Fibroblast of pulmonary artery (primary cell): ENCODE measurements around the gene ZCWPW2.

ENCODE experiments used
- DNase-seq: peaks from one replicate; pipeline ENCODE4 v3.0.0-alpha.2; 2010; ENCODE audit warnings: low read depth
- H3K4me3 ChIP-seq: replicated peaks from 2 replicates; pipeline ENCODE4 v1.5.1; 2011; ENCODE audit warnings: low read depth, mild to moderate bottlenecking, control low read depth, low read length, moderate library complexity
- TF ChIP-seq, protein P1 (sequence below): IDR thresholded peaks from 2 replicates; pipeline ENCODE4 v1.5.1; 2011; ENCODE audit warnings: mild to moderate bottlenecking, control low read depth, low read length, inconsistent platforms; ENCODE audit errors: missing control alignments

Gene ZCWPW2

DNA sequence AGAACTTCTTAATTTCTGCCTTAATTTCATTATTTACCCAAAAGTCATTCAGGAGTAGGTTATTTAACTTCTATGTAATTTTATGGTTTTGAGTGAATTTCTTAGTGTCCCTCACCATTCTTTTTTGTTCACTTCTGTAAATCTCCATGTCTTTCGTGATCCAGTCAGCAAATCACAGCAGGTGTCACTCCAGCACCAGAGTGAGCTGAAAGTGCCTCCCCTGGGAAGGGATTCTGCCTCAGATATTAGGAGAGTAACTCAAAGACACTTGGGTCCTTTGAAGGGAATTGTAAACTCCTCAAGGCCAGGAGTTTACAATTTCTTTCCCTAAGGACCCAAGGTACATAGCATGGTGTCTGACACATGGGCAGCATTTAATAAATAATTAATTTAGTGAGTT lies 207.7 kb downstream of the ZCWPW2 start:
- DNase-seq: no peak
- TF ChIP-seq, protein P1, sequence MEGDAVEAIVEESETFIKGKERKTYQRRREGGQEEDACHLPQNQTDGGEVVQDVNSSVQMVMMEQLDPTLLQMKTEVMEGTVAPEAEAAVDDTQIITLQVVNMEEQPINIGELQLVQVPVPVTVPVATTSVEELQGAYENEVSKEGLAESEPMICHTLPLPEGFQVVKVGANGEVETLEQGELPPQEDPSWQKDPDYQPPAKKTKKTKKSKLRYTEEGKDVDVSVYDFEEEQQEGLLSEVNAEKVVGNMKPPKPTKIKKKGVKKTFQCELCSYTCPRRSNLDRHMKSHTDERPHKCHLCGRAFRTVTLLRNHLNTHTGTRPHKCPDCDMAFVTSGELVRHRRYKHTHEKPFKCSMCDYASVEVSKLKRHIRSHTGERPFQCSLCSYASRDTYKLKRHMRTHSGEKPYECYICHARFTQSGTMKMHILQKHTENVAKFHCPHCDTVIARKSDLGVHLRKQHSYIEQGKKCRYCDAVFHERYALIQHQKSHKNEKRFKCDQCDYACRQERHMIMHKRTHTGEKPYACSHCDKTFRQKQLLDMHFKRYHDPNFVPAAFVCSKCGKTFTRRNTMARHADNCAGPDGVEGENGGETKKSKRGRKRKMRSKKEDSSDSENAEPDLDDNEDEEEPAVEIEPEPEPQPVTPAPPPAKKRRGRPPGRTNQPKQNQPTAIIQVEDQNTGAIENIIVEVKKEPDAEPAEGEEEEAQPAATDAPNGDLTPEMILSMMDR: no peak
- no peak overlapping the region for H3K4me3 ChIP-seq

DNA sequence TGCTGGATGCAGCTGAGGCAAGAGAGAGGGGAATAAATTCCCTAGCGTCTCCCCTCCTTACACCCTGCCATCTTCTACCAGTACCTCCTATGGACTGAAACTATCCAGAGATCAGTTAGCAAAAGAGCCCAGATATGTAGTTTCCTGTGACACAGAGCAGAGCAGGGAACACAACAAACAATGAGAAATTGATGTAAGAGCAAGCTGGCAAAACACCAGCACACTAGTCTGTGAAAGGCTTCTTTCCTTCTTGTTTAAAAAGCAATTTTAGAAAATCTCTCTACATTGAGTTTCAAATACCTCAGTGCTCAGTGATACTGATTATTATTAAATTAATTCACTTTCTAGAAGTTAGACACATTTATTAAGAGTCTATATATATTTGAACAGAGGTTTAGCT lies 215.7 kb downstream of the ZCWPW2 start:
- no peak overlapping the region for H3K4me3 ChIP-seq
- peak; percentile 4 for DNase-seq
- TF ChIP-seq, protein P1: no peak

DNA sequence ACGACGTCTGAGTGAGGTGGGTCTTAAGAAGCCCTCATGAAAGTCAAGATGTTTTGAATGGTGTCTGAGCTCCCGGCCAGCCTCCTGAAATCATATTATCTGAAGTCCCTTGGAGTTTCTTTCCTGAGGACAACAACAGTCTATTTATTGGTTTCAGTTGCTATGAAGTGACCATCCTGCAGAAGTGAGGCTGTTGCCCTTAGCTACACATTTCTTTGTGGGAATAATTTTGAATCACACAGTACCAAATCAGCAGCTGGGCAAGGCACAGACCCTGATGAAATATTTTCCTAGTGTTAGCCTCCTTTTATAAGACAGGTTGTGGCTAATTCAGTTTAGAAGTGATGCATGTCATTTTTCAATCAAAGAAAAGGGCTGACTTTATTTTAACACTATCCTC lies 220.8 kb downstream of the ZCWPW2 start:
- TF ChIP-seq, protein P1: no peak
- no peak for DNase-seq
- H3K4me3 ChIP-seq: no peak overlapping the region

DNA sequence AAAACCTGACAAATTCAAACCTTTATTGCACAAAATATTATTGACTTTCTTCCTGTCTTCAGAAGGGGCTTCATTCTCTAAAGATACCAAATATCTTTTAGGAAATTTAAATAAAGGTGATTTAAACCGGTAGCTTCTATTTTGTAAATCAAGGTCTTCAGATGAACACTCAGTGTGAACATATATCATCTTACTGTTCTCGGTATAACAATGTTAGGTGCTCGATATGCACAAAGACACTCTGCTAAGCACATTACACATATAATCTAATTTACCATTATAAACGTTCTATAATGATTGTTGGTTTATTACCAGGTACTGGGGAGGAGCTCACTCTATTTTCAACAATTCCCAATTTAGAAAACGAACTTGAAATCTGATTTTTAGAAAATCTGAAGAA lies 225.5 kb downstream of the ZCWPW2 start:
- H3K4me3 ChIP-seq: no peak overlapping the region
- DNase-seq: no peak
- TF ChIP-seq, protein P1: no peak

DNA sequence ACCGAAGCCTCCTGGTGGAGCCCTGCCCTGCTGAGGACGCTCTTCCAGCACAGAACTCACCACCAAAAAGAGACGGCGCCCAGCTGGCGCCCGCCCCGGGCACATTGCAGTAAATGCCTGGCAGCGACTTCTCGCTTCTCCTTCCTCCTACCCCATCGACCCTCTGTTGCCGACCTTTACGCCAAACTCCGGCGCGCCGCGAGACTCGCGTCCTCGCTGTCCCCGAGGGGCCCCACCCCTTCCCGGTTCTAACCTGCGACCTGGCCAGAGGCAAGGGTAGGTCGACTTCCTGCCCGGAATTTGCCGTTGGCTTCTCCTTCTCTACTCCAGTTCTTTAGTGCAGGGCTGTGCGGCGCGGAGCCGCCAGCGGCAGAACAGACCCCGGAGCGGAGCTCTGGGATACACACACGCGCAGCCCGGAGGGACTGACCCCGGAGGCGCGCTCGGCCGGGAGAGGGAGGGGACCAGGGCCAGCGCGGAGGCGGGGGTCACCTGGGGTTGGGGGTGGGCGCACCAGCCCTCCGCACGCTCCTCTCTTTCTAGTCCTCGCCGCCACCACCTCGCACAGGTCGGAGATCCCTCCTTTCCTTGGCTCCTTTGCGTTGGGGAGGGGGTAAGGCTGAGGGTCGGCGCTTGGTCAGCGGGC lies 226.7 kb downstream of the ZCWPW2 start:
- peak overlapping the region; percentile 4 for H3K4me3 ChIP-seq
- peak; percentile 1 for DNase-seq
- TF ChIP-seq, protein P1: no peak
